GM03348 (cell line): ENCODE measurements around the gene CDPF1.
"Not testable (repeated sequence)": the region's sequence is repeated elsewhere in the genome, so short reads cannot be mapped to it uniquely, and the experiment has no call there.

Source experiments
- DNase-seq: peaks from one replicate; pipeline ENCODE4 v3.0.0; 2012; ENCODE audit warnings: low spot score

Gene CDPF1

GRCh38 chr22:46224898-46225290 lies 25.2 kb downstream of the CDPF1 start:
- DNase-seq, result no peak

GRCh38 chr22:46224044-46224897 lies 25.8 kb downstream of the CDPF1 start:
- DNase-seq, result no peak

GRCh38 chr22:46220921-46221320 lies 29.2 kb downstream of the CDPF1 start:
- DNase-seq, result no peak

- no peak for DNase-seq
Measured at GRCh38 chr22:46219636-46220035, 30.5 kb downstream of the CDPF1 start.

GRCh38 chr22:46214616-46215015 lies 35.5 kb downstream of the CDPF1 start:
- DNase-seq, result no peak

- DNase-seq, result no peak
Measured at GRCh38 chr22:46214149-46214548, 35.9 kb downstream of the CDPF1 start.

- DNase-seq, result no peak
Measured at GRCh38 chr22:46213052-46213451, 37.0 kb downstream of the CDPF1 start.

GRCh38 chr22:46212195-46212594 lies 37.9 kb downstream of the CDPF1 start:
- DNase-seq, result no peak

- DNase-seq, result no peak
Measured at GRCh38 chr22:46209262-46209661, 40.8 kb downstream of the CDPF1 start.

GRCh38 chr22:46203601-46203980 lies 46.5 kb downstream of the CDPF1 start:
- no peak for DNase-seq

GRCh38 chr22:46202897-46203600 lies 47.0 kb downstream of the CDPF1 start:
- no peak for DNase-seq

- no peak for DNase-seq
Measured at GRCh38 chr22:46201059-46201757, 48.9 kb downstream of the CDPF1 start.

- DNase-seq, result not testable (repeated sequence)
Measured at GRCh38 chr22:46198806-46199205, 51.3 kb downstream of the CDPF1 start.

- no peak for DNase-seq
Measured at GRCh38 chr22:46198274-46198673, 51.8 kb downstream of the CDPF1 start.

- no peak for DNase-seq
Measured at GRCh38 chr22:46196278-46196677, 53.8 kb downstream of the CDPF1 start.

GRCh38 chr22:46195487-46196165 lies 54.5 kb downstream of the CDPF1 start:
- DNase-seq, result no peak
